Activated T-helper 1 cell treated with anti-CD3 and anti-CD28 coated beads, Interleukin-12 subunit alpha, Interleukin-12 subunit beta, Interleukin-2, Interleukin-4 antibody, amounts not matched to agents 30 ng/mL and 10 ng/mL and 1 ng/mL, durations not matched to agents 14 hours and 24 hours and 36 hours (primary cell): ENCODE results near the gene IYD. TPM values are rescaled to one million over a fixed set of nuclear protein-coding genes. Genes with fewer than 3 reads are reported as not detected.
"Not testable (repeated sequence)": the region's sequence is repeated elsewhere in the genome, so short reads cannot be mapped to it uniquely, and the experiment has no call there.

ENCODE experiments used
- DNase-seq: peaks from one replicate; pipeline ENCODE4 v3.0.0; 2021; ENCODE audit warnings: low spot score
- H3K27ac Mint-ChIP-seq: one replicate; pipeline ENCODE4 v1.8.0; 2021; ENCODE audit warnings: mild to moderate bottlenecking, mixed read lengths
- H3K27me3 Mint-ChIP-seq: one replicate; pipeline ENCODE4 v1.8.0; 2022; ENCODE audit warnings: mild to moderate bottlenecking, moderate library complexity, mixed read lengths; ENCODE audit not compliant: insufficient read depth
- H3K36me3 Mint-ChIP-seq: one replicate; pipeline ENCODE4 v1.8.0; 2021; ENCODE audit warnings: low read depth, mixed read lengths
- H3K4me1 Mint-ChIP-seq: one replicate; pipeline ENCODE4 v1.8.0; 2021; ENCODE audit warnings: low read depth, mixed read lengths
- H3K4me3 Mint-ChIP-seq: one replicate; pipeline ENCODE4 v1.8.0; 2021; ENCODE audit warnings: mild to moderate bottlenecking, moderate library complexity, mixed read lengths
- H3K9me3 Mint-ChIP-seq: one replicate; pipeline ENCODE4 v1.8.0; 2021; ENCODE audit warnings: mixed read lengths
- intact Hi-C: fragments of 100-400 bp; cut with micrococcal nuclease; formaldehyde crosslinking; loops from one replicate; pipeline ENCODE4 v1.15.1; 2024
- total RNA-seq: library from RNA; stranded (reverse); gene quantifications from 2 replicates; pipeline ENCODE4 v1.2.3, GENCODE V29; 2022

Gene IYD
- total RNA-seq, 1 donor from 2014 or later, result not detected

GRCh38 chr6:150355932-150356331 lies 12.9 kb upstream of the IYD start:
- Mint-ChIP-seq H3K4me3 (no peak overlapping the region), H3K27me3 (peaks cover 4% of the 10 kb centered on the region), H3K4me1 (no peaks in the 10 kb centered on the region), H3K36me3 (no peaks in the 10 kb centered on the region), H3K27ac (no peak overlapping the region), H3K9me3 (no peaks in the 10 kb centered on the region)
- intact Hi-C loops, result no loop called here
- DNase-seq, result no peak

GRCh38 chr6:150361876-150362275 lies 6.9 kb upstream of the IYD start:
- no peaks in the 10 kb centered on the region for H3K36me3 Mint-ChIP-seq
- no peaks in the 10 kb centered on the region for H3K9me3 Mint-ChIP-seq
- DNase-seq, result no peak
- no peak overlapping the region for H3K27ac Mint-ChIP-seq
- no peaks in the 10 kb centered on the region for H3K4me1 Mint-ChIP-seq
- intact Hi-C loops, result no loop called here
- H3K27me3 Mint-ChIP-seq, result peaks cover 7% of the 10 kb centered on the region
- H3K4me3 Mint-ChIP-seq, result no peak overlapping the region

- peaks cover 9% of the 10 kb centered on the region for H3K27me3 Mint-ChIP-seq
These were observed 5.1 kb upstream of the IYD start for GRCh38 chr6:150363733-150364132.

GRCh38 chr6:150366118-150366778 lies 2.6 kb upstream of the IYD start:
- Mint-ChIP-seq H3K36me3 (no peaks in the 10 kb centered on the region), H3K9me3 (no peaks in the 10 kb centered on the region), H3K4me3 (no peak overlapping the region), H3K27me3 (peaks cover 6% of the 10 kb centered on the region), H3K27ac (no peak overlapping the region), H3K4me1 (no peaks in the 10 kb centered on the region)
- intact Hi-C loops, result no loop called here
- no peak for DNase-seq

More at GRCh38 chr6:150363733-150364132, 5.1 kb upstream of the IYD start:
- no peak overlapping the region for H3K27ac Mint-ChIP-seq
- no peak for DNase-seq
- H3K4me3 Mint-ChIP-seq, result no peak overlapping the region
- intact Hi-C loops, result no loop called here
- no peaks in the 10 kb centered on the region for H3K9me3 Mint-ChIP-seq
- no peaks in the 10 kb centered on the region for H3K4me1 Mint-ChIP-seq
- H3K36me3 Mint-ChIP-seq, result no peaks in the 10 kb centered on the region

GRCh38 chr6:150369408-150369807 lies 596 bp downstream of the IYD start:
- DNase-seq, result no peak
- H3K9me3 Mint-ChIP-seq, result no peaks in the 10 kb centered on the region
- H3K27me3 Mint-ChIP-seq, result peaks cover 8% of the 10 kb centered on the region
- no peaks in the 10 kb centered on the region for H3K36me3 Mint-ChIP-seq
- H3K27ac Mint-ChIP-seq, result no peak overlapping the region
- no peaks in the 10 kb centered on the region for H3K4me1 Mint-ChIP-seq
- no peak overlapping the region for H3K4me3 Mint-ChIP-seq
- intact Hi-C loops, result no loop called here

GRCh38 chr6:150370112-150370511 lies 1.3 kb downstream of the IYD start:
- H3K4me1 Mint-ChIP-seq, result no peaks in the 10 kb centered on the region
- no peak overlapping the region for H3K4me3 Mint-ChIP-seq
- peaks cover 8% of the 10 kb centered on the region for H3K27me3 Mint-ChIP-seq
- H3K27ac Mint-ChIP-seq, result no peak overlapping the region
- intact Hi-C loops, result no loop called here
- H3K9me3 Mint-ChIP-seq, result no peaks in the 10 kb centered on the region
- no peak for DNase-seq
- H3K36me3 Mint-ChIP-seq, result no peaks in the 10 kb centered on the region

GRCh38 chr6:150371356-150371755 lies 2.5 kb downstream of the IYD start:
- Mint-ChIP-seq H3K27me3 (peaks cover 4% of the 10 kb centered on the region), H3K27ac (no peak overlapping the region), H3K9me3 (no peaks in the 10 kb centered on the region), H3K4me1 (no peaks in the 10 kb centered on the region), H3K36me3 (no peaks in the 10 kb centered on the region), H3K4me3 (no peak overlapping the region)
- no peak for DNase-seq
- intact Hi-C loops, result no loop called here

- no peaks in the 10 kb centered on the region for H3K9me3 Mint-ChIP-seq
- H3K4me3 Mint-ChIP-seq, result no peak overlapping the region
- H3K27me3 Mint-ChIP-seq, result peaks cover 4% of the 10 kb centered on the region
- intact Hi-C loops, result no loop called here
- no peak overlapping the region for H3K27ac Mint-ChIP-seq
- DNase-seq, result no peak
- no peaks in the 10 kb centered on the region for H3K4me1 Mint-ChIP-seq
- no peaks in the 10 kb centered on the region for H3K36me3 Mint-ChIP-seq
These were observed 3.2 kb downstream of the IYD start for GRCh38 chr6:150372051-150372450.

- no peak overlapping the region for H3K4me3 Mint-ChIP-seq
- intact Hi-C loops, result no loop called here
- no peaks in the 10 kb centered on the region for H3K36me3 Mint-ChIP-seq
- H3K9me3 Mint-ChIP-seq, result no peaks in the 10 kb centered on the region
- H3K4me1 Mint-ChIP-seq, result no peaks in the 10 kb centered on the region
- H3K27me3 Mint-ChIP-seq, result peaks cover 2% of the 10 kb centered on the region
- no peak overlapping the region for H3K27ac Mint-ChIP-seq
- DNase-seq, result no peak
These were observed 4.5 kb downstream of the IYD start for GRCh38 chr6:150373260-150373701.

- H3K27ac Mint-ChIP-seq, DNase-seq, H3K4me1 Mint-ChIP-seq, intact Hi-C loops, H3K4me3 Mint-ChIP-seq, H3K27me3 Mint-ChIP-seq, H3K36me3 Mint-ChIP-seq, H3K9me3 Mint-ChIP-seq: not testable (repeated sequence)
These were observed 5.5 kb downstream of the IYD start for GRCh38 chr6:150374346-150374745.

- no peaks in the 10 kb centered on the region for H3K4me1 Mint-ChIP-seq
- H3K27ac Mint-ChIP-seq, result no peak overlapping the region
- H3K27me3 Mint-ChIP-seq, result peaks cover 13% of the 10 kb centered on the region
- H3K36me3 Mint-ChIP-seq, result no peaks in the 10 kb centered on the region
- no peak for DNase-seq
- no peaks in the 10 kb centered on the region for H3K9me3 Mint-ChIP-seq
- intact Hi-C loops, result no loop called here
- H3K4me3 Mint-ChIP-seq, result no peak overlapping the region
These were observed 8.5 kb downstream of the IYD start for GRCh38 chr6:150377211-150377781.

GRCh38 chr6:150380256-150380655 lies 11.4 kb downstream of the IYD start:
- Mint-ChIP-seq H3K4me3 (no peak overlapping the region), H3K4me1 (no peaks in the 10 kb centered on the region), H3K36me3 (no peaks in the 10 kb centered on the region), H3K27me3 (peaks cover 24% of the 10 kb centered on the region), H3K27ac (no peak overlapping the region), H3K9me3 (no peaks in the 10 kb centered on the region)
- DNase-seq, result no peak
- intact Hi-C loops, result no loop called here

GRCh38 chr6:150382171-150382570 lies 13.4 kb downstream of the IYD start:
- Mint-ChIP-seq H3K36me3 (no peaks in the 10 kb centered on the region), H3K27me3 (peaks cover 28% of the 10 kb centered on the region), H3K9me3 (no peaks in the 10 kb centered on the region), H3K27ac (no peak overlapping the region), H3K4me3 (no peak overlapping the region), H3K4me1 (no peaks in the 10 kb centered on the region)
- DNase-seq, result no peak
- intact Hi-C loops, result no loop called here
